ENCODE results near the gene CHMP6. TPM values are rescaled to one million over a fixed set of nuclear protein-coding genes. Genes with fewer than 3 reads are reported as not detected.

Gene CHMP6
- total and polyA plus RNA-seq, 10 donors: 23.0 to 41.1 (median 30.8) TPM

DNA sequence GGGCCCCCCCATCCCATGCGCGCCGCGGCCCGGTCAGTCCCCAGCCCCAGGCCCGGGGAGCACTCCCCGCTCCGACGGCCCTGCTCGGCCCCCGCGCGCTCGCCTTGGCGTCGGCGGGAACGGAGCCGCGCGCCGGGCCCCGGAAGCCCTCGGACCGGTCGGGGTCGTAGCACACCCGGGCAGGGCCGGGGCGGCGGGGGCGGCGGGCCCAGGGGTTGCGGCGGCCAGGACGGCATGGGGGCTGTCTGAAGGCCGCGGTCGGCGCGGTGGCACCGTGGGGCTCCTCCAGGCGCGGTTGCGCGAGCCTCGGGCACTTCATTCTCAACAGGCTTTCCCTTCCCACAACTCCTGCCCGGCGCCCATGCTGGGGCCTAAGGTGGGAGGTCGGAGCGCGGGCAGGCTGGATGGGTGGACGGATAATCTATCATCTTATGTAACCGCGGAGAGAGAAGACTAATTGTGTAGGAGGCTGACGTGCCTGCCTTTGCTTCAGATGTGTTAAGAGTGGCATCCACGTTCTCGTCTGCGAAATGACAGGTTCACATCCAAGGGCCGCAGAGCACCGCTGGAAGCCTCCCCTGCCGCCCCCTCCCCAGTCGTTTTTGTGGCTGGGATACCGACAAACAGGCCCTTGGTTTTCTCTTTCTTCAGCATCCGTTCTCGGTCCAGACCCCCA, 44.0 kb downstream of the CHMP6 start:
- peaks cover 0 to 4% (median 0%) of the 10 kb centered on the region in 6 donors for H3K36me3 ChIP-seq
- TF ChIP-seq POLR2AphosphoS5 (IDR thresholded peaks at IDR 0.05): no peak
- TF ChIP-seq POLR2A (IDR thresholded peaks at IDR 0.05): no peak
- no peak for TF ChIP-seq CTCF (IDR thresholded peaks at IDR 0.05 in 8 of 11, conservative IDR thresholded peaks at IDR 0.05 in 3 of 11)
- peak overlapping the region in 4 of 8 donors; percentile 50 to 80 (median 72) for H3K27ac ChIP-seq
- intact Hi-C loops (cut with DNase I; ENCODE audit: low total_unique reads): no loop called here
- no peaks in the 10 kb centered on the region for H3K9me3 ChIP-seq
- peak overlapping the region; percentile 48 to 87 (median 64) for H3K4me3 ChIP-seq
- peaks cover 0 to 43% (median 0%) of the 10 kb centered on the region in 7 donors for H3K27me3 ChIP-seq (replicated peaks in 1 of 7)
- WGBS, 5 donors: 13 to 43% (median 14%) methylated on average over 19 to 66 of the region's 66 CpGs
- peak; percentile 88 for DNase-seq
- peaks cover 17 to 81% (median 53%) of the 10 kb centered on the region in 6 donors for H3K4me1 ChIP-seq

DNA sequence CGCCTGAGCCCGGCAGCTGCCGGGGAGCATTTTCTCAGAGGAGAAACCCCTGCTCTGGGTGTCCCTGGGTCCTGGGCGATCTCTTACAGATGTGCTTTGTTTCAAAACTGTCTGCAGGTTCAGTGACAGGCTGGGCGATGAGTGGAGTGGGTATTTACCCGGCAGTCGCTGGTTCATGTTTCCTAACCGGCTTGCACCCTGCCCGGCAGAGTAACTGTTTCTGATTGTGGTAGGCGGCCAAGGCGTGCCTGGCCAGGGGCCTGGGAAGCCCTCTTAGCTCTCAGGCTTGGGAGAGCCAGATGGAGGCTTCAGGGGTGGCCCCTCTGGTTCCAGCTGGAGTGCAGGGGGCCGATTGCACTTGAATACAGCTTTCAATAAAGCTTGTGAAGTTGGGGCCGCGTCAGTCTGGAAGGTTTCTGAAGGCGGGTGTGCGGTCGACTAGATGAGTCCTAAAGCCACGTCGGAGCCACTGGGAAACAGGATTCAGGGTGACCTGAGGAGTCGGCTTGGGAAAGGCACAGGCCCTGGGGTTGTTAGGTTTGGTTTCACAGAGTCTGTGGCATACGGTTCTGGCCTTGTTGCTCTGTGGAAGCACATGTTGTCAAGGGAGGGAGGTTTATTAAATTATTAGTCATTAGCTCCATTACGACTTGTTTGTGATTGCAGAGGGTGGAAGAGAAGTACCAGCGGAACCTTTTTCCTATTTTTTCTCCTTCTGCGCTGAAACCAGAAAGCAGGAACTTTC, 44.7 kb downstream of the CHMP6 start:
- Histone ChIP-seq H3K36me3 (peaks cover 0 to 4% (median 0%) of the 10 kb centered on the region in 6 donors), H3K4me1 (peaks cover 17 to 81% (median 52%) of the 10 kb centered on the region in 6 donors), H3K27me3 (replicated peaks in 1 of 7) (peaks cover 0 to 35% (median 0%) of the 10 kb centered on the region in 7 donors), H3K27ac (no peak overlapping the region), H3K4me3 (peak overlapping the region in 7 of 8 donors; percentile 52 to 87 (median 65)), H3K9me3 (no peaks in the 10 kb centered on the region)
- DNase-seq: peak; percentile 77
- TF ChIP-seq POLR2AphosphoS5 (IDR thresholded peaks at IDR 0.05) (no peak), CTCF (IDR thresholded peaks at IDR 0.05 in 8 of 11, conservative IDR thresholded peaks at IDR 0.05 in 3 of 11) (no peak), POLR2A (IDR thresholded peaks at IDR 0.05) (no peak)
- intact Hi-C loops (cut with DNase I; ENCODE audit: low total_unique reads): no loop called here
- 78 to 88% (median 82%) methylated on average over 24 of the region's 24 CpGs for WGBS, 5 donors

DNA sequence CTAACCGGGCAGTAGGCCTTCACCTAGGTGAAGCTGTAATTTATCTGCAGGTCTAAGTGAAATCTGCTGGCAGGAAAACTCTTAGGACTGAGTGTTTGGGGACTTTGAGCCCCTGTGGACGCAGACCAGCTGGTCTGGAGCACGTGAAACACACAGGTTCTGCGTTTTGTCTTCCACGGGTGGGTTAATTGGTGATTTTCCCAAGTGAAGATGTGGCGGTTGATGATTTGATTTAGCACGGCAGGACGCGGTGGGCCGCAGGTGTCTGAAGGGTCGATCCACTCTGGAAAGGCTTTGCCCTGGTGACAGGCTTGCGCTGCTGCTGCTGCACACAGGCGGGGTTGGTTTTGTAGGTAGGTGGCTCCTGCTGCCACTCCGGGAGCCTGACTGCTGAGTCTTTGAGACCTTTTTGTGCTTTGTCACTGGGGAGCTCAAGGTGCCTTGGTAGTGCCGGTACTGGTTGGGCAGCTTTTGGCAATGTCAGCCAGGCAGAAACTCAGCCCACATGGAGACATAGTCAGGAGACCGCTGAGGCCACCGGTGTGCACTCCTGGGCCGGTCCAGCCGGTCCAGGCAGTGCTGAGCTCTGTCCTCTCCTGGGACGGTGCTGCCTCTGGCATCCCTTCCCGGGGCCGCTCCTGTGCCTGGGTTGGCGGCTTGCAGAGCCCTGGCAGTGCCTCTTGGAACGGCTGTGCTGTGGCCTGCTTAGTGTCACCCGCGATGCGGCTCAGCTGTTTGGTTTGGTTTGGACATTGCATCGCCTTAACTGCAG, 45.6 kb downstream of the CHMP6 start:
- peaks cover 12 to 73% (median 44%) of the 10 kb centered on the region in 6 donors for H3K4me1 ChIP-seq
- WGBS, 5 donors: 81 to 90% (median 89%) methylated on average over 11 to 28 of the region's 28 CpGs
- DNase-seq: peak; percentile 72

More for the DNA sequence above, 45.6 kb downstream of the CHMP6 start:
- Histone ChIP-seq H3K27ac (no peak overlapping the region), H3K27me3 (replicated peaks in 1 of 7) (peaks cover 0 to 35% (median 0%) of the 10 kb centered on the region in 7 donors), H3K36me3 (peaks cover 0 to 4% (median 0%) of the 10 kb centered on the region in 6 donors), H3K4me3 (peak overlapping the region in 1 of 8 donors; percentile 87), H3K9me3 (no peaks in the 10 kb centered on the region)
- TF ChIP-seq POLR2AphosphoS5 (IDR thresholded peaks at IDR 0.05) (peak in 1 of 3 donors; percentile 24), POLR2A (IDR thresholded peaks at IDR 0.05) (no peak)
- intact Hi-C loops (cut with DNase I; ENCODE audit: low total_unique reads): no loop called here
